Measurements from ENCODE around the gene SLC2A1.
A peak's percentile ranks its signal among the peaks of the same experiment; 100 is the strongest.

The SLC2A1 gene

DNA sequence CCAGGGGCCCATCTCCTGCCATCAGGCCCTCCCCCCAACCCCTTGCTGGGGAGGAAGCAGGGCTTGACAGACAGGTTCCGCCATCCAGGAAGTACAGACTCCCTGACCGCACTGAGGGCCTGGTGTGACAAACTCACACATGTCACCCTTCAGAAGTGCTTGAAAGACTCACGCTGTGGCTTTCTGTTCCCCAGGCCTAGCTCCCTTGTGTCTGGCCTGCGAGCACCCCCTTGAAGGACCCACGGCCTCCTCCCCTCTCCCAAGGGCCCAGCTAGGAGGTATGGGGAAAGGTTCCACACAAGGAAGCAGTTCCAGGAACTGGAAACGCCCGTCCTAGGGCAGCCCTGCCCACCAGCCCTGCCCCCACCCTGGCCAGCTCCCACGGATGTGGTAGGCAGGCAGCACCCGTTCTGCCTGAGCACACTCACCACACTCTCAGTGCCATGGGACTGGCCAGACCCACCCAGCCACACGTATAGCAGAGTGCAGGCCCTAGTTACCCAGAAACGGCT, 26.7 kb downstream of the SLC2A1 start:
- Histone ChIP-seq H3K4me1 (ENCODE audit: control insufficient read depth, insufficient read depth, low read length) (peaks cover 9% of the 10 kb centered on the region), H3K36me3 (ENCODE audit: control insufficient read depth, insufficient read depth, low read length) (peaks cover 96% of the 10 kb centered on the region), H3K27me3 (ENCODE audit: control insufficient read depth, insufficient read depth, low read length) (no peaks in the 10 kb centered on the region), H3K9ac (ENCODE audit: low read depth, low read length) (no peak overlapping the region), H3K9me3 (ENCODE audit: control insufficient read depth, insufficient read depth, low read length) (no peaks in the 10 kb centered on the region), H3K27ac (ENCODE audit: low read depth, low read length) (peak overlapping the region; percentile 51), H3K4me3 (ENCODE audit: low read depth, low read length) (no peak overlapping the region)

DNA sequence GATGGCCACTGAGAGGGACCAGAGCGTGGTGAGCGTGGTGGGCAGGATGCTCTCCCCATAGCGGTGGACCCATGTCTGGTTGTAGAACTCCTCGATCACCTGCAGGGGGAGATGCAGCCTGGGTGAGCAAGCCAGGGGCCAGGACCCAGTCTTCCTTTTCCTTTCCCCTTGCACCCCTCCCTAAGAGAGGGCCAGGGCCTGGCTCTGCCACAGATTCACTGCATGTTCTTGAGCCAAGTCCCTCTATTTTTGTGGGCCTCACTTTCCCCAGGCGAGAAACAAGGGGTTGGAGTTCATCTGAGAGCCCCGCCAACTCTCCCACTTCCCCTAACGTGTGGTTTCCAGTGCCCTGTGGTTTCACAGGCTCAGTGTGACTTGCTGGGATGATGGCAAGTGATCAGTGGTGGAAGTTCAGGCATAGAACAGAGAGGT, 27.5 kb downstream of the SLC2A1 start:
- H3K9me3 ChIP-seq (ENCODE audit: control insufficient read depth, insufficient read depth, low read length) = no peaks in the 10 kb centered on the region
- H3K9ac ChIP-seq (ENCODE audit: low read depth, low read length) = no peak overlapping the region
- H3K27ac ChIP-seq (ENCODE audit: low read depth, low read length) = no peak overlapping the region
- H3K4me3 ChIP-seq (ENCODE audit: low read depth, low read length) = no peak overlapping the region
- H3K36me3 ChIP-seq (ENCODE audit: control insufficient read depth, insufficient read depth, low read length) = peaks cover 96% of the 10 kb centered on the region
- H3K4me1 ChIP-seq (ENCODE audit: control insufficient read depth, insufficient read depth, low read length) = peaks cover 5% of the 10 kb centered on the region; the same call in 1 of the 2 replicates
- no peaks in the 10 kb centered on the region for H3K27me3 ChIP-seq (ENCODE audit: control insufficient read depth, insufficient read depth, low read length)

- H3K27me3 ChIP-seq (ENCODE audit: control insufficient read depth, insufficient read depth, low read length) = no peaks in the 10 kb centered on the region
- no peak overlapping the region for H3K4me3 ChIP-seq (ENCODE audit: low read depth, low read length)
- no peak overlapping the region for H3K9ac ChIP-seq (ENCODE audit: low read depth, low read length)
- H3K27ac ChIP-seq (ENCODE audit: low read depth, low read length) = no peak overlapping the region
- H3K4me1 ChIP-seq (ENCODE audit: control insufficient read depth, insufficient read depth, low read length) = peaks cover 9% of the 10 kb centered on the region
- peaks cover 96% of the 10 kb centered on the region for H3K36me3 ChIP-seq (ENCODE audit: control insufficient read depth, insufficient read depth, low read length)
- no peaks in the 10 kb centered on the region for H3K9me3 ChIP-seq (ENCODE audit: control insufficient read depth, insufficient read depth, low read length)
Measured at GRCh38 chr1:42930178-42931107, 28.2 kb downstream of the SLC2A1 start.

DNA sequence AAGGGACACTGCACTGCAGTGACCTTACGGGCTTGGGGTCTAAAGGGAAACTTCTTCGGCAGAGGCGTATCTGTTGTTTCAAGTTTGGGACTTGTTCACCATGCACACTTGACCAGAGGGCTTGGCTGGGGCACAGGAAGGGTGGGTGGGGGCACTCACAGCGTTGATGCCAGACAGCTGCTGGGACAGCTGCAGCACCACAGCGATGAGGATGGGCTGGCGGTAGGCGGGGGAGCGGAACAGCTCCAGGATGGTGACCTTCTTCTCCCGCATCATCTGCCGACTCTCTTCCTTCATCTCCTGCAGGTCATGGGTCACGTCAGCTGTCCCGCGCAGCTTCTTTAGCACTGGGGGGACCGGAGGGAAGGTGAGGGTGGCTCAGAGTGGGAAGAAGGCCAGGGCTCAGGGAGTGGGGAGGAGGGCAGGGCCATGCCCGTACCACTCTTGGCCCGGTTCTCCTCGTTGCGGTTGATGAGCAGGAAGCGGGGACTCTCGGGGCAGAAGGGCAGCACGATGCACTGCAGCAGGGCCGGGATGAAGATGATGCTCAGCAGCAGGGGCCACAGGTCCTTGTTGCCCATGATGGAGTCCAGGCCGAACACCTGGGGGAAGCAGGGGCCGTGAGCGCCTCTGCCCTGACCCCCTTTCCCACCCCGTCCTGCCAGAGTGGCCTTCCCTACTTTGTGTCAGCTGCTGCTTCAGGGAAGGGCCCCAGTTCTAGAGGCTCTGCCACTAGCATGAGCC, 29.1 kb downstream of the SLC2A1 start:
- Histone ChIP-seq H3K27ac (ENCODE audit: low read depth, low read length) (no peak overlapping the region), H3K27me3 (ENCODE audit: control insufficient read depth, insufficient read depth, low read length) (no peaks in the 10 kb centered on the region), H3K9me3 (ENCODE audit: control insufficient read depth, insufficient read depth, low read length) (no peaks in the 10 kb centered on the region), H3K4me3 (ENCODE audit: low read depth, low read length) (no peak overlapping the region), H3K36me3 (ENCODE audit: control insufficient read depth, insufficient read depth, low read length) (peaks cover 90% of the 10 kb centered on the region), H3K4me1 (ENCODE audit: control insufficient read depth, insufficient read depth, low read length) (peaks cover 15% of the 10 kb centered on the region), H3K9ac (ENCODE audit: low read depth, low read length) (no peak overlapping the region)

DNA sequence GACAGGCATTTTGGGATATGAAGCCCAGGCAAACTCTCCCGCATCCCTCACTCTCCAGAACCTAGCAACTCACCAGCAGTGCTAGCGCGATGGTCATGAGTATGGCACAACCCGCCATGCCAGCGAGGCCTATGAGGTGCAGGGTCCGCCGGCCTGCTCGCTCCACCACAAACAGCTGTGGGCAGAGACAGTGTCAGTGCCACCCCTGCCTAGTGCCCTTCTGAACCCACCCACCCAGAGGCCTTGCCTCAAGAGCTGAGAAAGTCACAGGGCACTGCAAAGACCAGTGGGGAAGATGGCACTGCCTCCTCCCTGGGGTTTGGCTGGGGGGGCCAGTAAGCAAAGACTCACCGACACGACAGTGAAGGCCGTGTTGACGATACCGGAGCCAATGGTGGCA, 29.8 kb downstream of the SLC2A1 start:
- peaks cover 15% of the 10 kb centered on the region for H3K4me1 ChIP-seq (ENCODE audit: control insufficient read depth, insufficient read depth, low read length)
- H3K27ac ChIP-seq (ENCODE audit: low read depth, low read length) = no peak overlapping the region
- no peaks in the 10 kb centered on the region for H3K9me3 ChIP-seq (ENCODE audit: control insufficient read depth, insufficient read depth, low read length)
- no peak overlapping the region for H3K4me3 ChIP-seq (ENCODE audit: low read depth, low read length)
- no peak overlapping the region for H3K9ac ChIP-seq (ENCODE audit: low read depth, low read length)
- no peaks in the 10 kb centered on the region for H3K27me3 ChIP-seq (ENCODE audit: control insufficient read depth, insufficient read depth, low read length)
- peaks cover 83% of the 10 kb centered on the region for H3K36me3 ChIP-seq (ENCODE audit: control insufficient read depth, insufficient read depth, low read length)

DNA sequence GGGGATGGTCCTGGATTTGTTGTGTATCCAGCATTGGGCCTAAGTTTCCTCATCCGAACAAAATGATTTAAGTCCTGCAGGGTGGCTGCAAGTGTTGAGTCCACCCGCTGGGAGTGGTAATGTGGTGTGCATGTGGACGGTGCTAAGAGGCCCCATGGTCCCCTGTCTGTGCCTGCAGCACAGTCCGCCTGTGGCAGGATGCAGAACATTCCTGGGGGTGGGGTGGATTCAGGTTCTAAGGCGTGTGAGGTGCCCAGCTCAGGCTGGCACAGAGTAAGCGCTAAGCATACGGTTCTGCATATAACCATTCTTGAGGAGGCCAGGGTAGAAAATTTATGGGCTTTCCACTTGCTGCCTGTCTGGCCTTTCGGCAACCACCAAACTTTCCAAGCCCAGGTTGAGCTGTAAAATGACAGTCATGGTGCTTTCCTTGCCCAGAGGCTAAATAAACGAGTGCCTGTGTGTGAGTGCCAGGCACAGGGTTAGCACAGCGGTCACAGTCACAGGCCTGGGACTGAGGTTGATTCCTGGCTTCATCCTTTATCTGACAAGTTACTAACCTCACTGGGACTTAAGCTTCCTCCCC, 30.7 kb downstream of the SLC2A1 start:
- Histone ChIP-seq H3K27ac (ENCODE audit: low read depth, low read length) (no peak overlapping the region), H3K36me3 (ENCODE audit: control insufficient read depth, insufficient read depth, low read length) (peaks cover 74% of the 10 kb centered on the region), H3K4me1 (ENCODE audit: control insufficient read depth, insufficient read depth, low read length) (peaks cover 18% of the 10 kb centered on the region), H3K4me3 (ENCODE audit: low read depth, low read length) (no peak overlapping the region), H3K9me3 (ENCODE audit: control insufficient read depth, insufficient read depth, low read length) (no peaks in the 10 kb centered on the region), H3K27me3 (ENCODE audit: control insufficient read depth, insufficient read depth, low read length) (no peaks in the 10 kb centered on the region), H3K9ac (ENCODE audit: low read depth, low read length) (no peak overlapping the region)

- Histone ChIP-seq H3K4me3 (ENCODE audit: low read depth, low read length) (no peak overlapping the region), H3K4me1 (ENCODE audit: control insufficient read depth, insufficient read depth, low read length) (peaks cover 19% of the 10 kb centered on the region), H3K36me3 (ENCODE audit: control insufficient read depth, insufficient read depth, low read length) (peaks cover 68% of the 10 kb centered on the region), H3K9ac (ENCODE audit: low read depth, low read length) (no peak overlapping the region), H3K27ac (ENCODE audit: low read depth, low read length) (no peak overlapping the region), H3K9me3 (ENCODE audit: control insufficient read depth, insufficient read depth, low read length) (no peaks in the 10 kb centered on the region), H3K27me3 (ENCODE audit: control insufficient read depth, insufficient read depth, low read length) (no peaks in the 10 kb centered on the region)
Measured at GRCh38 chr1:42927274-42927841, 31.3 kb downstream of the SLC2A1 start.

DNA sequence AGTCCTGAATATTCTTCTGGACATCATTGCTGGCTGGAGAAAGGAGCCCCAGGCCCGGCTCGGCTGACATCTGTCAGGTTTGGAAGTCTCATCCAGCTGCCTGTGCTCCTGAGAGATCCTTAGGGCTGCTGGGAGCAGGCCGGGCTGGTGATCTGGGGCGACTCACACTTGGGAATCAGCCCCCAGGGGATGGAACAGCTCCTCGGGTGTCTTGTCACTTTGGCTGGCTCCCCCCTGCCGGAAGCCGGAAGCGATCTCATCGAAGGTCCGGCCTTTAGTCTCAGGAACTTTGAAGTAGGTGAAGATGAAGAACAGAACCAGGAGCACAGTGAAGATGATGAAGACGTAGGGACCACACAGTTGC, 31.8 kb downstream of the SLC2A1 start:
- H3K4me1 ChIP-seq (ENCODE audit: control insufficient read depth, insufficient read depth, low read length) = peaks cover 19% of the 10 kb centered on the region
- H3K9ac ChIP-seq (ENCODE audit: low read depth, low read length) = no peak overlapping the region
- H3K36me3 ChIP-seq (ENCODE audit: control insufficient read depth, insufficient read depth, low read length) = peaks cover 65% of the 10 kb centered on the region
- H3K9me3 ChIP-seq (ENCODE audit: control insufficient read depth, insufficient read depth, low read length) = no peaks in the 10 kb centered on the region
- no peak overlapping the region for H3K27ac ChIP-seq (ENCODE audit: low read depth, low read length)
- no peaks in the 10 kb centered on the region for H3K27me3 ChIP-seq (ENCODE audit: control insufficient read depth, insufficient read depth, low read length)
- no peak overlapping the region for H3K4me3 ChIP-seq (ENCODE audit: low read depth, low read length)

- Histone ChIP-seq H3K27ac (ENCODE audit: low read depth, low read length) (peak overlapping the region; percentile 33), H3K9me3 (ENCODE audit: control insufficient read depth, insufficient read depth, low read length) (no peaks in the 10 kb centered on the region), H3K9ac (ENCODE audit: low read depth, low read length) (no peak overlapping the region), H3K27me3 (ENCODE audit: control insufficient read depth, insufficient read depth, low read length) (no peaks in the 10 kb centered on the region), H3K4me1 (ENCODE audit: control insufficient read depth, insufficient read depth, low read length) (peaks cover 19% of the 10 kb centered on the region), H3K4me3 (ENCODE audit: low read depth, low read length) (no peak overlapping the region), H3K36me3 (ENCODE audit: control insufficient read depth, insufficient read depth, low read length) (peaks cover 61% of the 10 kb centered on the region)
Measured at GRCh38 chr1:42926235-42926878, 32.3 kb downstream of the SLC2A1 start.
